Activated CD4-positive, alpha-beta T cell treated with anti-CD3 and anti-CD28 coated beads for 36 hours (primary cell): Measurements from ENCODE around the gene GPR42. TPM values are rescaled to one million over a fixed set of nuclear protein-coding genes. Genes with fewer than 3 reads are reported as not detected.

Experiments used
- ATAC-seq: fragments of 200-7000 bp; cut with Tn5 transposase; one replicate; pipeline ENCODE4 v1.10.0; 2021; ENCODE audit warnings: mild to moderate bottlenecking, moderate library complexity
- CTCF ChIA-PET: fragments of 350-600 bp; sonication (Branson Sonifier 250); formaldehyde crosslinking; loops from one replicate; lab custom pipeline; 2021; ENCODE audit warnings: antibody characterized with exemption; lab: Charles Lee
- POLR2A ChIA-PET: fragments of 350-600 bp; sonication (Branson Sonifier 250); formaldehyde crosslinking; loops from one replicate; lab custom pipeline; 2021; ENCODE audit warnings: antibody characterized with exemption, inconsistent platforms; lab: Charles Lee
- DNase-seq: peaks from one replicate; pipeline ENCODE4 v3.0.0-alpha.2; 2020
- H3K27ac Mint-ChIP-seq: one replicate; pipeline ENCODE4 v1.8.0; 2021; ENCODE audit warnings: mixed read lengths
- H3K27me3 Mint-ChIP-seq: one replicate; pipeline ENCODE4 v1.8.0; 2021; ENCODE audit warnings: mixed read lengths
- H3K36me3 Mint-ChIP-seq: one replicate; pipeline ENCODE4 v1.8.0; 2021; ENCODE audit warnings: low read depth, mixed read lengths
- H3K4me1 Mint-ChIP-seq: one replicate; pipeline ENCODE4 v1.8.0; 2021; ENCODE audit warnings: mixed read lengths
- H3K4me3 Mint-ChIP-seq: one replicate; pipeline ENCODE4 v1.8.0; 2021; ENCODE audit warnings: mild to moderate bottlenecking, moderate library complexity, mixed read lengths
- H3K9me3 Mint-ChIP-seq: one replicate; pipeline ENCODE4 v1.8.0; 2021; ENCODE audit warnings: low read depth, mixed read lengths
- intact Hi-C, 2 experiments: fragments of 100-400 bp; cut with DNase I in 1 of 2; cut with micrococcal nuclease in 1 of 2; formaldehyde crosslinking; loops; one replicate each; pipeline versions ENCODE4 v1.14.2 to v1.15.1; 2022 to 2024; cut with DNase I, micrococcal nuclease
- microRNA-seq: library from miRNA; unstranded; fragments of <30 nt; microRNA quantifications from one replicate; pipeline ENCODE4 v1.2.0, GENCODE V29; 2021; ENCODE audit warnings: borderline replicate concordance
- total RNA-seq, 2 experiments: library from RNA; stranded (reverse); gene quantifications; one replicate each; pipeline ENCODE4 v1.2.3, GENCODE V29; 2021

GPR42 gene
- total RNA-seq, 2 experiments from 2014 or later: 0.54 to 1.1 TPM

DNA sequence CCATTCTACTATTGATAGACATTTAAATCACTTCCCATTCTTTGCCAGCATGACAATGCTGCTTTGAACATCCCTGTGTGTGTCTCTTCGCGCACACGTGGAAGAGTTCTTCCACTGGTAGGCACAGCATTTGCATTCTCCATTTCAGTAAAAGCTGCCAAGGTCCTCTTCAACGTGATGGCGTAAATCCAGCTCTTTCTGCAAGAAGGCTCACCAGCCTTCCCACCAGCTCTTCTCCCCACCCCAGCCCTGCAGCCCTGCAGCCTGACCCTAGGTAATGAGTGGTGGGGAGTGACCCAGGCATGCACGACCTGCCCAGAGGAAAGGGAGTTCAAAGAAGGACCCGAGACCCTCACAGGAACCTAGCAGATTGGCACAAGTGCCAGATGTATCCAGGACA, 45.5 kb downstream of the GPR42 start:
- intact Hi-C loops: no loop called here
- CTCF ChIA-PET: no interaction called here
- H3K4me3 Mint-ChIP-seq: no peak overlapping the region
- no peak for DNase-seq
- ATAC-seq: no peak
- POLR2A ChIA-PET: no interaction called here
- H3K27ac Mint-ChIP-seq: no peak overlapping the region
- no peaks in the 10 kb centered on the region for H3K9me3 Mint-ChIP-seq
- no peaks in the 10 kb centered on the region for H3K36me3 Mint-ChIP-seq
- peaks cover 18% of the 10 kb centered on the region for H3K27me3 Mint-ChIP-seq
- H3K4me1 Mint-ChIP-seq: no peaks in the 10 kb centered on the region

DNA sequence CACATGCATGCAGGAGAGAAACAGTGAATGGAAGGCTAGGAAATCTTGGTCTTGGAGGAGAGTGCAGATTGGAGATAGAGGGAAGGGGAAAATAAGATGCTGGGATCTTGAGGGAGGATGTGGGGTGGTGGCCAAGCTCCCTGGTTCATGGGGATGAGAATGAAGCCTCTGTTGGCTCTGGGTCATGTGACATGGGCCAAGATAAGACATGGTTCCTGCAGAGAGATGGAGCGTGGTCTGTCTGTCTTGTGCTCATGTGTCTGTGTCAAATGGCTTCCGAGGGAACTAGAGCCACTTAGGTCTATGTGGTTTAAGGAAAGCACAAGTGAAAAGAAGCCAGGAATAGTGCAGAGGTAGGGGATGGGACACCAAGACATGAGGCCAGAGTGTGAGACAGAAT, 46.4 kb downstream of the GPR42 start:
- no peaks in the 10 kb centered on the region for H3K36me3 Mint-ChIP-seq
- H3K4me1 Mint-ChIP-seq: no peaks in the 10 kb centered on the region
- no peak overlapping the region for H3K4me3 Mint-ChIP-seq
- ATAC-seq (no peak), DNase-seq (no peak)
- no peaks in the 10 kb centered on the region for H3K9me3 Mint-ChIP-seq
- CTCF ChIA-PET: interaction anchor here (0.8 to 1.7 kb wide), 2 partner anchors 15 to 64 kb away, joined by 3 to 11 read pairs; no protein-coding TSS in a partner anchor
- intact Hi-C loops: no loop called here
- peaks cover 18% of the 10 kb centered on the region for H3K27me3 Mint-ChIP-seq
- H3K27ac Mint-ChIP-seq: no peak overlapping the region
- POLR2A ChIA-PET: no interaction called here

DNA sequence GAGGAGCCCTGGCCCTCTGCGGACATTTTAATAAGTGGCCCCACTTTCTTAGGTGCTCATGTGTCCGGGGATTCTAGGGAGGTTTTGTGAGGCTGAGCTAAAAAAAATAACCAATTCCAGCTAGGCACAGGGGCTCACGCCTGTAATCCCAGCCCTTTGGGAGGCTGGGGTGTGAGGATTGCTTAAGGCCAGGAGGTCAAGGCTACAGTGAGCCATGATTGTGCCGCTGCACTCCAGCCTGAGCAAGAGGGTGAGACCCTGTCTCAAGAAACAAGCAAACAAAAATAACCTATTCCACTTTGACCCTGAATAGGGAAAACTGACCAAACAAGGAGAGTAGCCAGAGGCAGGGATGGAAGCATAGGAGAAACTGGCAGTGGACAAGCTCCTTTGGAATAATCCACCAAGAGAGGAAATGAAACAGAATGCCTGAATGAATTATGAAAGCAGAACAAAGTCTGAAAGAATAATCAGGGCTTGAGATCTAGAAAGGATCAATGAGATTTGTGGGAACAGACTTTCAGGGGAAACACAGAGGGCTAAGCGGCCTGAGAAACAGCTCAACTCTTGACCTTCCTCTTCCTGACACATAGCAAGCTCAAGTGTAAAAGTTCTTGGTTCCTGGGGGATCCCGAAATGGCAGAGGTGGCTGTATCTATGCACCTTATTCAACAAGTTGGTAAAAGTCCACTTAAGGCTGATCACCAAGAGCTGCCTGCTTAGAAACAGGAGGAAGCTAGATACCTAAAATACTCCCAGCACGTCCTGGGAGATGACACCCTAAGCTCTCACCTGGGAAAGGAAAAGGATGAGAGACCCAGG, 47.1 kb downstream of the GPR42 start:
- Mint-ChIP-seq H3K27ac (no peak overlapping the region), H3K36me3 (no peaks in the 10 kb centered on the region), H3K27me3 (peaks cover 15% of the 10 kb centered on the region), H3K9me3 (no peaks in the 10 kb centered on the region), H3K4me1 (no peaks in the 10 kb centered on the region), H3K4me3 (no peak overlapping the region)
- no peak for DNase-seq
- no peak for ATAC-seq
- intact Hi-C loops: no loop called here
- POLR2A ChIA-PET: interaction anchor here (0.6 kb wide), 1 partner anchor 200 kb away, joined by 4 read pairs; no protein-coding TSS in a partner anchor
- CTCF ChIA-PET: interaction anchor here (0.5 to 1.7 kb wide), 6 partner anchors 14 to 393 kb away, joined by 3 to 11 read pairs (median 3); no protein-coding TSS in a partner anchor

DNA sequence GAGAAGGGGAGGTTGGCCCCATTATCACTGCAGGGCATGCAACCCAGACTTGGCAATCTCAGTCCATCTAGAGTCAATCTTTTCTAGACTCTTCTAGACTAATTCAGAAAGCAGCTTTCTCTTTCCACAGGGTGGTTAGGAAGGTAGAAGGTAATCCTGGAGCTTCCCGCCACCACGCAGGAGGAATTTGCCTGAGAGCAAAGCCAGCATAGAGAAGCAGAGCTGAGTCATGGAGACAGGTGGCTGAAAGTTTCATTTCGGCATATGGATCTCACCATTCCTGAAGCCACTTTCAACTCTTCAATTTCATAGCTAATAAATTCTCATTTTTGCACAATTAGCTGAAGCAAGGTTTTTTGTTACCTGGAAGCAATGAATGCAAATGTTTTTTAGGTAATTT, 48.2 kb downstream of the GPR42 start:
- H3K27me3 Mint-ChIP-seq: peaks cover 15% of the 10 kb centered on the region
- no peak overlapping the region for H3K4me3 Mint-ChIP-seq
- ATAC-seq (no peak), DNase-seq (no peak)
- no peak overlapping the region for H3K27ac Mint-ChIP-seq
- H3K4me1 Mint-ChIP-seq: no peaks in the 10 kb centered on the region
- intact Hi-C loops: no loop called here
- no peaks in the 10 kb centered on the region for H3K36me3 Mint-ChIP-seq
- POLR2A ChIA-PET: no interaction called here
- H3K9me3 Mint-ChIP-seq: no peaks in the 10 kb centered on the region
- CTCF ChIA-PET: interaction anchor here (0.6 to 1.6 kb wide), 2 partner anchors 26 to 49 kb away, joined by 3 read pairs; no protein-coding TSS in a partner anchor

DNA sequence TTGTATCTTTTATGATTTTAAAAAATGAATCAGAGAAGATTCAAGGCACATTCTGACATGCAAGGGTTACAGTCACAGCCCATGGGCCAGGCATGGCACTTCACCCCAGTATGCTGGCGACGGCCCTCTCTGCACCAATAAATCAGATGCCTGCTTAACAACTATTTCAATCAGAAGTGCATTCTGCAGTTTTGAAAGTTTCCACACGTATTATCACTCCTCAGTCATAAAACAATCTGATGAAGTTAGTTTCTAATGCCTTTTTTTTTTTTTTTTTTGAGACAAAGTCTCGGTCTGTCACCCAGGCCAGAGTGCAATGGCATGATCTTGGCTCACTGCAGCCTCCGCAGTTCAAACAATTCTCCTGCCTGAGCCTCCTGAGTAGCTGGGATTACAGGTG, 48.9 kb downstream of the GPR42 start:
- no peak for DNase-seq
- Mint-ChIP-seq H3K9me3 (no peaks in the 10 kb centered on the region), H3K36me3 (no peaks in the 10 kb centered on the region), H3K4me1 (no peaks in the 10 kb centered on the region), H3K27ac (no peak overlapping the region), H3K27me3 (peaks cover 15% of the 10 kb centered on the region), H3K4me3 (no peak overlapping the region)
- no peak for ATAC-seq
- ChIA-PET CTCF (interaction anchor here (1.6 kb wide), 1 partner anchor 48 kb away, joined by 3 read pairs; no protein-coding TSS in a partner anchor), POLR2A (no interaction called here)
- intact Hi-C loops: no loop called here

- DNase-seq (no peak), ATAC-seq (no peak)
- Mint-ChIP-seq H3K36me3 (no peaks in the 10 kb centered on the region), H3K9me3 (no peaks in the 10 kb centered on the region), H3K27ac (no peak overlapping the region), H3K4me3 (no peak overlapping the region), H3K27me3 (peaks cover 9% of the 10 kb centered on the region), H3K4me1 (no peaks in the 10 kb centered on the region)
- ChIA-PET POLR2A (no interaction called here), CTCF (no interaction called here)
- intact Hi-C loops: no loop called here
Observed at GRCh38 chr19:35421362-35421761, 50.5 kb downstream of the GPR42 start.

Small RNA genes within 50 kb of the gene (microRNA-seq; reads per million reads assigned to microRNA genes)
- gene MIR5196: not detected

Other genes with a start within 250 kb of the GPR42 start
- gene LGI4, start 236.0 kb upstream of the GPR42 start, total RNA-seq: under 1 TPM; 0.66 to 0.67 TPM
- gene FXYD1, start 232.2 kb upstream of the GPR42 start, total RNA-seq: 1 to 10 TPM; 1.9 to 2.4 TPM
- under 1 TPM; 0.41 to 0.46 TPM for gene FXYD7, start 227.8 kb upstream of the GPR42 start, total RNA-seq
- gene FXYD5, start 216.3 kb upstream of the GPR42 start, total RNA-seq: 100 to 1,000 TPM; 261 to 358 TPM
- gene FAM187B, start 142.3 kb upstream of the GPR42 start, total RNA-seq: not detected
- 10 to 100 TPM; 10.0 to 12.2 TPM for gene LSR, start 122.1 kb upstream of the GPR42 start, total RNA-seq
- 100 to 1,000 TPM; 116 to 154 TPM for gene USF2, start 102.1 kb upstream of the GPR42 start, total RNA-seq
- gene HAMP, start 88.5 kb upstream of the GPR42 start, total RNA-seq: under 1 TPM; 0.25 to 0.30 TPM
- gene MAG, start 78.9 kb upstream of the GPR42 start, total RNA-seq: under 1 TPM; 0.19 to 0.34 TPM
- 1 to 10 TPM; 3.5 to 4.1 TPM for gene CD22, start 41.9 kb upstream of the GPR42 start, total RNA-seq
- gene FFAR1, start 23.2 kb upstream of the GPR42 start, total RNA-seq: under 1 TPM; 0.23 to 0.35 TPM
- gene FFAR3, start 12.6 kb upstream of the GPR42 start, total RNA-seq: 1 to 10 TPM; 2.4 to 3.1 TPM
- not detected for gene FFAR2, start 77.2 kb downstream of the GPR42 start, total RNA-seq
- not detected for gene KRTDAP, start 119.4 kb downstream of the GPR42 start, total RNA-seq
- 1 to 10 TPM; 1.1 to 1.3 TPM for gene DMKN, start 142.6 kb downstream of the GPR42 start, total RNA-seq
- not detected for gene SBSN, start 157.2 kb downstream of the GPR42 start, total RNA-seq
- not detected for gene GAPDHS, start 162.4 kb downstream of the GPR42 start, total RNA-seq
- 10 to 100 TPM; 73.1 to 73.8 TPM for gene TMEM147, start 174.6 kb downstream of the GPR42 start, total RNA-seq
- not detected for gene ATP4A, start 192.6 kb downstream of the GPR42 start, total RNA-seq
- not detected for gene PMIS2, start 215.1 kb downstream of the GPR42 start, total RNA-seq
- 10 to 100 TPM; 39.7 to 41.0 TPM for gene HAUS5, start 241.7 kb downstream of the GPR42 start, total RNA-seq